ENCODE data around the gene ARID5B.

ARID5B gene

GRCh38 chr10:62096256-62096933, 194.9 kb downstream of the ARID5B start:
- no peaks in the 10 kb centered on the region for H3K4me1 ChIP-seq (ENCODE audit: control insufficient read depth, low read depth, low read length)

GRCh38 chr10:62098278-62099121, 197.0 kb downstream of the ARID5B start:
- Histone ChIP-seq H3K4me1 (ENCODE audit: control insufficient read depth, low read depth, low read length) (no peaks in the 10 kb centered on the region), H3K9me3 (ENCODE audit: control insufficient read depth, low read depth, low read length) (no peaks in the 10 kb centered on the region), H3K4me3 (ENCODE audit: low read length) (no peak overlapping the region), H3K27me3 (ENCODE audit: control insufficient read depth, insufficient read depth, low read length) (no peaks in the 10 kb centered on the region), H3K36me3 (ENCODE audit: control insufficient read depth, low read depth, low read length) (no peaks in the 10 kb centered on the region), H3K27ac (ENCODE audit: low read length) (no peak overlapping the region), H3K9ac (ENCODE audit: low read length) (no peak overlapping the region)

More at GRCh38 chr10:62096256-62096933, 194.9 kb downstream of the ARID5B start:
- H3K36me3 ChIP-seq (ENCODE audit: control insufficient read depth, low read depth, low read length): no peaks in the 10 kb centered on the region
- H3K27me3 ChIP-seq (ENCODE audit: control insufficient read depth, insufficient read depth, low read length): no peaks in the 10 kb centered on the region
- H3K9ac ChIP-seq (ENCODE audit: low read length): no peak overlapping the region
- no peaks in the 10 kb centered on the region for H3K9me3 ChIP-seq (ENCODE audit: control insufficient read depth, low read depth, low read length)
- H3K27ac ChIP-seq (ENCODE audit: low read length): no peak overlapping the region
- H3K4me3 ChIP-seq (ENCODE audit: low read length): no peak overlapping the region

GRCh38 chr10:62099299-62099698, 197.8 kb downstream of the ARID5B start:
- H3K4me3 ChIP-seq (ENCODE audit: low read length): no peak overlapping the region
- H3K27me3 ChIP-seq (ENCODE audit: control insufficient read depth, insufficient read depth, low read length): no peaks in the 10 kb centered on the region
- no peaks in the 10 kb centered on the region for H3K36me3 ChIP-seq (ENCODE audit: control insufficient read depth, low read depth, low read length)
- H3K4me1 ChIP-seq (ENCODE audit: control insufficient read depth, low read depth, low read length): no peaks in the 10 kb centered on the region
- H3K27ac ChIP-seq (ENCODE audit: low read length): no peak overlapping the region
- no peak overlapping the region for H3K9ac ChIP-seq (ENCODE audit: low read length)
- no peaks in the 10 kb centered on the region for H3K9me3 ChIP-seq (ENCODE audit: control insufficient read depth, low read depth, low read length)

GRCh38 chr10:62103857-62104256, 202.4 kb downstream of the ARID5B start:
- H3K9ac ChIP-seq (ENCODE audit: low read length): no peak overlapping the region
- H3K27ac ChIP-seq (ENCODE audit: low read length): no peak overlapping the region
- no peaks in the 10 kb centered on the region for H3K36me3 ChIP-seq (ENCODE audit: control insufficient read depth, low read depth, low read length)
- H3K4me3 ChIP-seq (ENCODE audit: low read length): no peak overlapping the region
- no peaks in the 10 kb centered on the region for H3K27me3 ChIP-seq (ENCODE audit: control insufficient read depth, insufficient read depth, low read length)
- H3K4me1 ChIP-seq (ENCODE audit: control insufficient read depth, low read depth, low read length): no peaks in the 10 kb centered on the region
- H3K9me3 ChIP-seq (ENCODE audit: control insufficient read depth, low read depth, low read length): no peaks in the 10 kb centered on the region

- Histone ChIP-seq H3K9me3 (ENCODE audit: control insufficient read depth, low read depth, low read length) (no peaks in the 10 kb centered on the region), H3K4me1 (ENCODE audit: control insufficient read depth, low read depth, low read length) (no peaks in the 10 kb centered on the region), H3K27me3 (ENCODE audit: control insufficient read depth, insufficient read depth, low read length) (no peaks in the 10 kb centered on the region), H3K9ac (ENCODE audit: low read length) (no peak overlapping the region), H3K36me3 (ENCODE audit: control insufficient read depth, low read depth, low read length) (no peaks in the 10 kb centered on the region), H3K4me3 (ENCODE audit: low read length) (no peak overlapping the region), H3K27ac (ENCODE audit: low read length) (no peak overlapping the region)
These were observed 205.5 kb downstream of the ARID5B start for GRCh38 chr10:62106929-62107519.

GRCh38 chr10:62108759-62109586, 207.5 kb downstream of the ARID5B start:
- no peaks in the 10 kb centered on the region for H3K36me3 ChIP-seq (ENCODE audit: control insufficient read depth, low read depth, low read length)
- no peak overlapping the region for H3K27ac ChIP-seq (ENCODE audit: low read length)
- no peaks in the 10 kb centered on the region for H3K27me3 ChIP-seq (ENCODE audit: control insufficient read depth, insufficient read depth, low read length)
- no peak overlapping the region for H3K9ac ChIP-seq (ENCODE audit: low read length)
- H3K4me1 ChIP-seq (ENCODE audit: control insufficient read depth, low read depth, low read length): no peaks in the 10 kb centered on the region
- H3K9me3 ChIP-seq (ENCODE audit: control insufficient read depth, low read depth, low read length): no peaks in the 10 kb centered on the region
- no peak overlapping the region for H3K4me3 ChIP-seq (ENCODE audit: low read length)

- Histone ChIP-seq H3K9me3 (ENCODE audit: control insufficient read depth, low read depth, low read length) (no peaks in the 10 kb centered on the region), H3K36me3 (ENCODE audit: control insufficient read depth, low read depth, low read length) (no peaks in the 10 kb centered on the region), H3K9ac (ENCODE audit: low read length) (no peak overlapping the region), H3K27ac (ENCODE audit: low read length) (no peak overlapping the region), H3K4me1 (ENCODE audit: control insufficient read depth, low read depth, low read length) (no peaks in the 10 kb centered on the region), H3K27me3 (ENCODE audit: control insufficient read depth, insufficient read depth, low read length) (no peaks in the 10 kb centered on the region), H3K4me3 (ENCODE audit: low read length) (no peak overlapping the region)
These were observed 208.2 kb downstream of the ARID5B start for GRCh38 chr10:62109587-62110293.

- H3K27me3 ChIP-seq (ENCODE audit: control insufficient read depth, insufficient read depth, low read length): no peaks in the 10 kb centered on the region
- H3K9ac ChIP-seq (ENCODE audit: low read length): no peak overlapping the region
- no peaks in the 10 kb centered on the region for H3K36me3 ChIP-seq (ENCODE audit: control insufficient read depth, low read depth, low read length)
- no peak overlapping the region for H3K27ac ChIP-seq (ENCODE audit: low read length)
- no peaks in the 10 kb centered on the region for H3K4me1 ChIP-seq (ENCODE audit: control insufficient read depth, low read depth, low read length)
- no peak overlapping the region for H3K4me3 ChIP-seq (ENCODE audit: low read length)
- no peaks in the 10 kb centered on the region for H3K9me3 ChIP-seq (ENCODE audit: control insufficient read depth, low read depth, low read length)
These were observed 210.8 kb downstream of the ARID5B start for GRCh38 chr10:62112300-62112699.

GRCh38 chr10:62112963-62113362, 211.5 kb downstream of the ARID5B start:
- H3K27ac ChIP-seq (ENCODE audit: low read length): no peak overlapping the region
- H3K36me3 ChIP-seq (ENCODE audit: control insufficient read depth, low read depth, low read length): no peaks in the 10 kb centered on the region
- no peak overlapping the region for H3K4me3 ChIP-seq (ENCODE audit: low read length)
- H3K9me3 ChIP-seq (ENCODE audit: control insufficient read depth, low read depth, low read length): no peaks in the 10 kb centered on the region
- no peak overlapping the region for H3K9ac ChIP-seq (ENCODE audit: low read length)
- no peaks in the 10 kb centered on the region for H3K27me3 ChIP-seq (ENCODE audit: control insufficient read depth, insufficient read depth, low read length)
- no peaks in the 10 kb centered on the region for H3K4me1 ChIP-seq (ENCODE audit: control insufficient read depth, low read depth, low read length)

GRCh38 chr10:62113680-62114079, 212.2 kb downstream of the ARID5B start:
- Histone ChIP-seq H3K36me3 (ENCODE audit: control insufficient read depth, low read depth, low read length) (no peaks in the 10 kb centered on the region), H3K27ac (ENCODE audit: low read length) (no peak overlapping the region), H3K27me3 (ENCODE audit: control insufficient read depth, insufficient read depth, low read length) (no peaks in the 10 kb centered on the region), H3K4me1 (ENCODE audit: control insufficient read depth, low read depth, low read length) (no peaks in the 10 kb centered on the region), H3K9me3 (ENCODE audit: control insufficient read depth, low read depth, low read length) (no peaks in the 10 kb centered on the region), H3K9ac (ENCODE audit: low read length) (no peak overlapping the region), H3K4me3 (ENCODE audit: low read length) (no peak overlapping the region)

- Histone ChIP-seq H3K4me1 (ENCODE audit: control insufficient read depth, low read depth, low read length) (no peaks in the 10 kb centered on the region), H3K9ac (ENCODE audit: low read length) (no peak overlapping the region), H3K27ac (ENCODE audit: low read length) (no peak overlapping the region), H3K9me3 (ENCODE audit: control insufficient read depth, low read depth, low read length) (no peaks in the 10 kb centered on the region), H3K36me3 (ENCODE audit: control insufficient read depth, low read depth, low read length) (no peaks in the 10 kb centered on the region), H3K27me3 (ENCODE audit: control insufficient read depth, insufficient read depth, low read length) (no peaks in the 10 kb centered on the region), H3K4me3 (ENCODE audit: low read length) (no peak overlapping the region)
These were observed 213.8 kb downstream of the ARID5B start for GRCh38 chr10:62115321-62115720.

Measured in iPS-18a (cell line).